Measurements from ENCODE around the gene SERP2. TPM values are rescaled to one million over a fixed set of nuclear protein-coding genes. Genes with fewer than 3 reads are reported as not detected.

SERP2 gene
- total and polyA plus RNA-seq, 2 of the 13 experiments (the other 11 are each of a cell fraction or from before 2014, with no cell fraction given): not detected

GRCh38 chr13:44404261-44405132 is 30.9 kb downstream of the SERP2 start (continued):
- TF ChIP-seq NR0B2 (CRISPR knock-in tag; IDR thresholded peaks at IDR 0.05) (no peak), MYNN (CRISPR knock-in tag; IDR thresholded peaks at IDR 0.05; ENCODE audit: low read depth) (no peak), MXD1 (CRISPR knock-in tag; IDR thresholded peaks at IDR 0.05) (peak; percentile 65; the same call in 1 of the 2 replicates), ZNF18 (CRISPR knock-in tag; IDR thresholded peaks at IDR 0.05; ENCODE audit: insufficient replicate concordance) (no peak), ZNF614 (CRISPR knock-in tag; IDR thresholded peaks at IDR 0.05; ENCODE audit: borderline replicate concordance) (peak; percentile 77), JUN (CRISPR knock-in tag; IDR thresholded peaks at IDR 0.05) (no peak; the same call in 1 of the 2 replicates), ZNF160 (CRISPR knock-in tag; IDR thresholded peaks at IDR 0.05) (no peak), ZNF383 (CRISPR knock-in tag; IDR thresholded peaks at IDR 0.05; ENCODE audit: borderline replicate concordance) (no peak), ARID4A (CRISPR knock-in tag; IDR thresholded peaks at IDR 0.05; ENCODE audit: borderline replicate concordance) (peak; percentile 26; the same call in 1 of the 2 replicates), GRHL1 (CRISPR knock-in tag; conservative IDR thresholded peaks at IDR 0.05) (no peak), SAFB2 (CRISPR knock-in tag; IDR thresholded peaks at IDR 0.05; ENCODE audit: borderline replicate concordance, low read depth) (no peak), ZNF30 (CRISPR knock-in tag; IDR thresholded peaks at IDR 0.05) (no peak), ZNF564 (CRISPR knock-in tag; IDR thresholded peaks at IDR 0.05) (peak; percentile 92)

Measured in HepG2 (cell line).